GM23338 (cell line): Measurements from ENCODE around the gene MAFB.

Source experiments
- CREB1 ChIP-seq: fragments of 250-450 bp; sonication (Bioruptor Pico); IDR thresholded peaks from 2 replicates; pipeline ENCODE4 v1.5.0; 2020; ENCODE audit warnings: low read depth, mild to moderate bottlenecking, moderate library complexity
- CTCF ChIP-seq, 2 experiments: fragments of 200-600 bp in 1 of 2; sonication (generic) in 1 of 2; conservative IDR thresholded peaks; 2 replicates each; pipeline versions ENCODE4 v1.5.1 to v1.6.1; 2016 to 2017; ENCODE audit warnings: antibody characterized with exemption in 2 of 2, low read depth in 2 of 2, mild to moderate bottlenecking in 2 of 2, moderate library complexity in 1 of 2
- EZH2 ChIP-seq: fragments of 200-600 bp; sonication (generic); IDR thresholded peaks from one replicate; pipeline ENCODE4 v1.8.0; 2017; ENCODE audit warnings: antibody characterized with exemption, mild to moderate bottlenecking, low read depth; ENCODE audit not compliant: unreplicated experiment
- EZH2phosphoT487 ChIP-seq: fragments of 200-600 bp; sonication (generic); IDR thresholded peaks from one replicate; pipeline ENCODE4 v1.8.1; 2018; ENCODE audit warnings: antibody characterized with exemption; ENCODE audit not compliant: unreplicated experiment
- JUNB ChIP-seq: IDR thresholded peaks from one replicate; pipeline ENCODE4 v1.6.1; 2016; ENCODE audit warnings: antibody characterized with exemption; ENCODE audit not compliant: unreplicated experiment
- POLR2AphosphoS5 ChIP-seq: IDR thresholded peaks from 2 replicates; pipeline ENCODE4 v1.6.1; 2016; ENCODE audit warnings: antibody characterized with exemption, low read depth
- ZNF114 ChIP-seq: fragments of 250-450 bp; sonication (Bioruptor Pico); IDR thresholded peaks from 2 replicates; pipeline ENCODE4 v1.5.0; 2020; ENCODE audit warnings: mild to moderate bottlenecking, moderate library complexity
- TF ChIP-seq, protein P1 (sequence below): IDR thresholded peaks from one replicate; pipeline ENCODE4 v1.6.1; 2018; ENCODE audit warnings: antibody characterized with exemption; ENCODE audit not compliant: unreplicated experiment
- TF ChIP-seq, protein P2 (sequence below): IDR thresholded peaks from 2 replicates; pipeline ENCODE4 v1.6.1; 2016; ENCODE audit warnings: antibody characterized with exemption

GRCh38 chr20:40695214-40695613 lies 6.2 kb upstream of the MAFB start:
- TF ChIP-seq, protein P1, sequence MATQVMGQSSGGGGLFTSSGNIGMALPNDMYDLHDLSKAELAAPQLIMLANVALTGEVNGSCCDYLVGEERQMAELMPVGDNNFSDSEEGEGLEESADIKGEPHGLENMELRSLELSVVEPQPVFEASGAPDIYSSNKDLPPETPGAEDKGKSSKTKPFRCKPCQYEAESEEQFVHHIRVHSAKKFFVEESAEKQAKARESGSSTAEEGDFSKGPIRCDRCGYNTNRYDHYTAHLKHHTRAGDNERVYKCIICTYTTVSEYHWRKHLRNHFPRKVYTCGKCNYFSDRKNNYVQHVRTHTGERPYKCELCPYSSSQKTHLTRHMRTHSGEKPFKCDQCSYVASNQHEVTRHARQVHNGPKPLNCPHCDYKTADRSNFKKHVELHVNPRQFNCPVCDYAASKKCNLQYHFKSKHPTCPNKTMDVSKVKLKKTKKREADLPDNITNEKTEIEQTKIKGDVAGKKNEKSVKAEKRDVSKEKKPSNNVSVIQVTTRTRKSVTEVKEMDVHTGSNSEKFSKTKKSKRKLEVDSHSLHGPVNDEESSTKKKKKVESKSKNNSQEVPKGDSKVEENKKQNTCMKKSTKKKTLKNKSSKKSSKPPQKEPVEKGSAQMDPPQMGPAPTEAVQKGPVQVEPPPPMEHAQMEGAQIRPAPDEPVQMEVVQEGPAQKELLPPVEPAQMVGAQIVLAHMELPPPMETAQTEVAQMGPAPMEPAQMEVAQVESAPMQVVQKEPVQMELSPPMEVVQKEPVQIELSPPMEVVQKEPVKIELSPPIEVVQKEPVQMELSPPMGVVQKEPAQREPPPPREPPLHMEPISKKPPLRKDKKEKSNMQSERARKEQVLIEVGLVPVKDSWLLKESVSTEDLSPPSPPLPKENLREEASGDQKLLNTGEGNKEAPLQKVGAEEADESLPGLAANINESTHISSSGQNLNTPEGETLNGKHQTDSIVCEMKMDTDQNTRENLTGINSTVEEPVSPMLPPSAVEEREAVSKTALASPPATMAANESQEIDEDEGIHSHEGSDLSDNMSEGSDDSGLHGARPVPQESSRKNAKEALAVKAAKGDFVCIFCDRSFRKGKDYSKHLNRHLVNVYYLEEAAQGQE = no peak
- TF ChIP-seq CTCF (conservative IDR thresholded peaks at IDR 0.05; ENCODE audit: low read depth in 2 of 2) (no peak), JUNB (no peak), EZH2 (peak; percentile 6), EZH2phosphoT487 (no peak), POLR2AphosphoS5 (no peak), CREB1 (CRISPR knock-in tag) (no peak), ZNF114 (CRISPR knock-in tag) (no peak)
- TF ChIP-seq, protein P2, sequence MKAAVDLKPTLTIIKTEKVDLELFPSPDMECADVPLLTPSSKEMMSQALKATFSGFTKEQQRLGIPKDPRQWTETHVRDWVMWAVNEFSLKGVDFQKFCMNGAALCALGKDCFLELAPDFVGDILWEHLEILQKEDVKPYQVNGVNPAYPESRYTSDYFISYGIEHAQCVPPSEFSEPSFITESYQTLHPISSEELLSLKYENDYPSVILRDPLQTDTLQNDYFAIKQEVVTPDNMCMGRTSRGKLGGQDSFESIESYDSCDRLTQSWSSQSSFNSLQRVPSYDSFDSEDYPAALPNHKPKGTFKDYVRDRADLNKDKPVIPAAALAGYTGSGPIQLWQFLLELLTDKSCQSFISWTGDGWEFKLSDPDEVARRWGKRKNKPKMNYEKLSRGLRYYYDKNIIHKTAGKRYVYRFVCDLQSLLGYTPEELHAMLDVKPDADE = no peak
